Type B pancreatic cell (in vitro differentiated cells): Measurements from ENCODE around the gene IER3. TPM values are rescaled to one million over a fixed set of nuclear protein-coding genes. Genes with fewer than 3 reads are reported as not detected.
"Not testable (repeated sequence)": the region's sequence is repeated elsewhere in the genome, so short reads cannot be mapped to it uniquely, and the experiment has no call there.

Experiments
- DNase-seq: peaks from one replicate; pipeline ENCODE4 v3.0.0; 2021; ENCODE audit warnings: mixed read lengths; ENCODE audit not compliant: unreplicated experiment; ENCODE audit errors: extremely low spot score
- H3K27ac Mint-ChIP-seq: 2 replicates; pipeline ENCODE4 v1.8.0; 2021; ENCODE audit warnings: mild to moderate bottlenecking, mixed read lengths
- H3K27me3 Mint-ChIP-seq: 2 replicates; pipeline ENCODE4 v1.8.0; 2021; ENCODE audit warnings: mixed read lengths
- H3K36me3 Mint-ChIP-seq: 2 replicates; pipeline ENCODE4 v1.8.0; 2021; ENCODE audit warnings: mixed read lengths
- H3K4me1 Mint-ChIP-seq: one replicate; pipeline ENCODE4 v1.8.0; 2021; ENCODE audit warnings: mixed read lengths; ENCODE audit not compliant: unreplicated experiment
- H3K4me3 Mint-ChIP-seq: 2 replicates; pipeline ENCODE4 v1.8.0; 2021; ENCODE audit warnings: mild to moderate bottlenecking, mixed read lengths
- H3K9me3 Mint-ChIP-seq: 2 replicates; pipeline ENCODE4 v1.8.0; 2021; ENCODE audit warnings: mixed read lengths
- CTCF ChIP-seq: fragments of 200-600 bp; sonication (generic); conservative IDR thresholded peaks from 2 replicates; pipeline ENCODE4 v1.5.0; 2021; ENCODE audit warnings: antibody characterized with exemption, mild to moderate bottlenecking
- total RNA-seq: library from RNA; stranded (reverse); gene quantifications from 2 replicates; pipeline ENCODE4 v1.2.1, GENCODE V29; 2021; ENCODE audit warnings: low replicate concordance

Gene IER3
- total RNA-seq, 1 donor from 2014 or later: 24.3 TPM

- DNase-seq: no peak
- Mint-ChIP-seq H3K27me3 (no peaks in the 10 kb centered on the region), H3K36me3 (no peaks in the 10 kb centered on the region), H3K4me3 (no peak overlapping the region), H3K4me1 (peaks cover 60% of the 10 kb centered on the region), H3K27ac (no peak overlapping the region), H3K9me3 (peaks cover 4% of the 10 kb centered on the region)
- TF ChIP-seq CTCF: no peak
Observed at GRCh38 chr6:30767944-30768301, 23.6 kb upstream of the IER3 start.

DNA sequence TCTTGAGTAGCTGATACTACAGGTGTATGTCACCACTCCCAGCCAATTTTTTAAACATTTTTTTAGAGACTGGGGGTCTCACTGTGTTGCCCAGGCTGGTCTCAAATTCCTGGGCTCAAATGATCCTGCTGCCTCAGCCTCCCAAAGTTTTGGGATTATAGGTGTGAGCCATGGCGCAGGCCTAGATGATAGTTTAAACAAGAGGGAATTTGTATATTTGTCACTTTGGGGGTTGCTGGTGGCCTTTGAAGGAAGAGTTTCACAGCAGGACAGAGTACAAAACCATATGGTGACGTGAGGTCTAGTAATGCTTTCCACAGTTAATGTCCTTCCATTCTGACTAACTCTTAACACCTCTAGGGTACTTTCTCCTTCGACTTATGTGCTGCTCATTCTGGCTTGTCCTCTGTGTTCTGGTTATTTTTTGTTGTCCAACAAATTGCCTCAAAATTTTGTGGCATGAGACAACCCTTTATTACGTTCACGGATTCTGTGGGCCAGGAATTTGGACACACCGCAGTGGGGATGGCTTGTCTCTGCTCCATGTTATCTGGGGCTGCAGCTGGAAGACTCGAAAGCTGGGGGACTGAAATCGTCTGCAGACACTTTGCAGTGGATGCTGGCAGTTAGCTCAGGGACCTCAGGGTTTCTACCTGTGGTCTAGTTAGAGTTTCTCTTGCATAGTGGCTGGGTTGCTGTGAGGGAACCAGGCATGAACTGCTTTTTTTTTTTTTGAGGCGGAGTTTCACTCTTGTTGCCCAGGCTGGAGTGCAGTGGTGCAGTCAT, 23.0 kb upstream of the IER3 start:
- Mint-ChIP-seq H3K27ac (peak overlapping the region; percentile 65), H3K36me3 (no peaks in the 10 kb centered on the region), H3K9me3 (peaks cover 4% of the 10 kb centered on the region), H3K27me3 (no peaks in the 10 kb centered on the region), H3K4me1 (peaks cover 54% of the 10 kb centered on the region), H3K4me3 (no peak overlapping the region)
- DNase-seq: no peak
- no peak for TF ChIP-seq CTCF

GRCh38 chr6:30766461-30767157, 22.3 kb upstream of the IER3 start:
- Mint-ChIP-seq H3K27me3 (no peaks in the 10 kb centered on the region), H3K9me3 (peaks cover 4% of the 10 kb centered on the region), H3K27ac (no peak overlapping the region), H3K36me3 (no peaks in the 10 kb centered on the region), H3K4me3 (no peak overlapping the region), H3K4me1 (peaks cover 53% of the 10 kb centered on the region)
- no peak for TF ChIP-seq CTCF
- DNase-seq: no peak

DNA sequence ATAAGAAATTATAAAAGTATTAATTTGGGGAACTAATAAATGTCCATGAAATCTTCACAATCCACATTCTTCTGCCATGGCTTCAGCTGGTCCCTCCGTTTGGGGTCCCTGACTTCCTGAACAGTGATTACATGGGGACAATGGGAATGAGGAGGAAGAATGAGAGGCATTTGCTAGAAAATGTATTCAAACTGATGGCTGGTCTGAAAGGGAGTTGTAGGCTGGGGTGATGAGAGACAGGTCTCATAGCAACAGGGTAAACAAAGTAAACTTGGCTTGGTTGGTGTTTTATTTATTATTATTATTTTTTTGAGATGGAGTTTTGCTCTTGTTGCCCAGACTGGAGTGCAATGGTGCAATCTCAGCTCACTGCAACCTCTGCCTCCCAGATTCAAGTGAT, 21.1 kb upstream of the IER3 start:
- H3K4me1 Mint-ChIP-seq: peaks cover 56% of the 10 kb centered on the region
- not testable (repeated sequence) for DNase-seq, H3K9me3 Mint-ChIP-seq, H3K27ac Mint-ChIP-seq, H3K36me3 Mint-ChIP-seq, H3K27me3 Mint-ChIP-seq, H3K4me3 Mint-ChIP-seq

DNA sequence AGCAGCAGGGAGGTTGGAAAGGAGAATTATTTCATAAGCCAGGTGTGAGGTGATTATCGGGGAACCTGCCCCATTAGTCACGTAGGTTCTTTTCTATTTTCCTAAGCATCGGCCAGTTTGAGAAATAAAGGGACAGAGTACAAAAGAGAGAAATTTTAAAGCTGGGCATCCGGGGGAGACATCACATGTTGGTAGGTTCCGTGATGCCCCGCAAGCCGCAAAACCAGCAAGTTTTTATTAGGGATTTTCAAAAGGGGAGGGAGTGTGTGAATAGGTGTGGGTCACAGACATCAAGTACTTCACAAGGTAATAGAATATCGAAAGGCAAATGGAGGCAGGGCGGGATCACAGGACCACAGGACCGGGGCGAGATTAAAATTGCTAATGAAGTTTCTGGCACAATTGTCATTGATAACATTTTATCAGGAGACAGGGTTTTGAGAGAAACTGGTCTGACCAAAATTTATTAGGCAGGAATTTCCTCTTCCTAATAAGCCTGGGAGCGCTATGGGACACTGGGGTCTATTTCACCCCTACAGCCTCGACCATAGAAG, 20.2 kb upstream of the IER3 start:
- peak overlapping the region; percentile 57 for H3K4me3 Mint-ChIP-seq
- not testable (repeated sequence) for H3K9me3 Mint-ChIP-seq, DNase-seq, H3K36me3 Mint-ChIP-seq, H3K27me3 Mint-ChIP-seq
- peak overlapping the region; percentile 77 for H3K27ac Mint-ChIP-seq
- H3K4me1 Mint-ChIP-seq: peaks cover 51% of the 10 kb centered on the region

- peak overlapping the region; percentile 57 for H3K4me3 Mint-ChIP-seq
- no peak for DNase-seq
- H3K27ac Mint-ChIP-seq: peak overlapping the region; percentile 77
- TF ChIP-seq CTCF: peak; percentile 16
- no peaks in the 10 kb centered on the region for H3K36me3 Mint-ChIP-seq
- no peaks in the 10 kb centered on the region for H3K27me3 Mint-ChIP-seq
- H3K4me1 Mint-ChIP-seq: peaks cover 50% of the 10 kb centered on the region
- peaks cover 4% of the 10 kb centered on the region for H3K9me3 Mint-ChIP-seq
Observed at GRCh38 chr6:30763618-30764489, 19.5 kb upstream of the IER3 start.
